ENCODE data around the gene DCC. TPM values are rescaled to one million over a fixed set of nuclear protein-coding genes. Genes with fewer than 3 reads are reported as not detected.

The DCC gene
- total and polyA plus RNA-seq, 2 experiments from 2014 or later, result 0.27 to 0.38 TPM

DNA sequence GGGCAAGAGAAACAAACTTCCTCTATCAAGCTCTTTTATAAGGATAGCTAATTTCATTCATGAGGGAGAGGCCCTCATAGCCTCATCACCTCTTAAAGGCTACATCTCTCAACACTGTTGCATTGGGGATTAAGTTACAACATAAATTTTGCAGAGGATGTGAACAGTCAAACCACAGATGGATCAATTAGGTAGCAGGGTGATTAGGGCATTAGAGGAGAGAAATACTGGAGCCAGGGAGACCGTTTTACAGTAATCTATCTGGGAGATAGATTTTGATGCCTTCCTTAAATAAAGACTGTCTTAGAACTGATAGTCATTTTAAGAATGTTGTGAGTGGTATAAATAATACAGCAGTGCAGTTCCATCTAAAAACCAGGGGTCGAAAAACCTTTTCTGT, 258.9 kb downstream of the DCC start:
- Histone ChIP-seq H3K36me3 (no peaks in the 10 kb centered on the region), H3K27me3 (no peaks in the 10 kb centered on the region), H3K9me3 (ENCODE audit: low read depth) (no peaks in the 10 kb centered on the region), H3K4me1 (ENCODE audit: low read depth) (no peaks in the 10 kb centered on the region), H3K4me3 (no peak overlapping the region), H3K27ac (no peak overlapping the region)
- TF ChIP-seq, protein P1, sequence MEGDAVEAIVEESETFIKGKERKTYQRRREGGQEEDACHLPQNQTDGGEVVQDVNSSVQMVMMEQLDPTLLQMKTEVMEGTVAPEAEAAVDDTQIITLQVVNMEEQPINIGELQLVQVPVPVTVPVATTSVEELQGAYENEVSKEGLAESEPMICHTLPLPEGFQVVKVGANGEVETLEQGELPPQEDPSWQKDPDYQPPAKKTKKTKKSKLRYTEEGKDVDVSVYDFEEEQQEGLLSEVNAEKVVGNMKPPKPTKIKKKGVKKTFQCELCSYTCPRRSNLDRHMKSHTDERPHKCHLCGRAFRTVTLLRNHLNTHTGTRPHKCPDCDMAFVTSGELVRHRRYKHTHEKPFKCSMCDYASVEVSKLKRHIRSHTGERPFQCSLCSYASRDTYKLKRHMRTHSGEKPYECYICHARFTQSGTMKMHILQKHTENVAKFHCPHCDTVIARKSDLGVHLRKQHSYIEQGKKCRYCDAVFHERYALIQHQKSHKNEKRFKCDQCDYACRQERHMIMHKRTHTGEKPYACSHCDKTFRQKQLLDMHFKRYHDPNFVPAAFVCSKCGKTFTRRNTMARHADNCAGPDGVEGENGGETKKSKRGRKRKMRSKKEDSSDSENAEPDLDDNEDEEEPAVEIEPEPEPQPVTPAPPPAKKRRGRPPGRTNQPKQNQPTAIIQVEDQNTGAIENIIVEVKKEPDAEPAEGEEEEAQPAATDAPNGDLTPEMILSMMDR (IDR thresholded peaks at IDR 0.05; ENCODE audit: low read depth, low read length), result no peak
- no peak for DNase-seq (ENCODE audit: low read depth in 1 of 2, low spot score in 1 of 2)

DNA sequence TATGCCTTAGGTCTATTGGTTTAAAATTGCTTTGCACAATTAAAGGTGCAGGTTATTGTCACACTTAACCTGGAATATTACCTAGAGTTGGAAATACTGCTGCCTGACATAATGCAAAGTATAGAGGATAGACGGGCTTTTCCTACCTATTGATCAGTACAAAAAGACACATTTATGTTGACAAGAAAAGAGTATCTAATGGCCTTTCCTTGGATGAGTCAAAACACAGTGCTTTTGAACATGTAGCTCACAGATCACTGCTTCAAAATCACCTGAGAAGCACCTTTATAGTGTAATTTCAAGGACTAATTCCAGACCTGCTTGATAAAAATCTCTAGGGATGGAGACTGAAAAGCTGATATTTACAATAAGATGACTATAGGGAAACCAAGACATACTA, 262.8 kb downstream of the DCC start:
- H3K36me3 ChIP-seq, result no peaks in the 10 kb centered on the region
- H3K27me3 ChIP-seq, result no peaks in the 10 kb centered on the region
- no peaks in the 10 kb centered on the region for H3K9me3 ChIP-seq (ENCODE audit: low read depth)
- H3K27ac ChIP-seq, result no peak overlapping the region
- H3K4me3 ChIP-seq, result no peak overlapping the region
- TF ChIP-seq, protein P1 (IDR thresholded peaks at IDR 0.05; ENCODE audit: low read depth, low read length), result no peak
- no peak for DNase-seq (ENCODE audit: low read depth in 1 of 2, low spot score in 1 of 2)
- no peaks in the 10 kb centered on the region for H3K4me1 ChIP-seq (ENCODE audit: low read depth)

DNA sequence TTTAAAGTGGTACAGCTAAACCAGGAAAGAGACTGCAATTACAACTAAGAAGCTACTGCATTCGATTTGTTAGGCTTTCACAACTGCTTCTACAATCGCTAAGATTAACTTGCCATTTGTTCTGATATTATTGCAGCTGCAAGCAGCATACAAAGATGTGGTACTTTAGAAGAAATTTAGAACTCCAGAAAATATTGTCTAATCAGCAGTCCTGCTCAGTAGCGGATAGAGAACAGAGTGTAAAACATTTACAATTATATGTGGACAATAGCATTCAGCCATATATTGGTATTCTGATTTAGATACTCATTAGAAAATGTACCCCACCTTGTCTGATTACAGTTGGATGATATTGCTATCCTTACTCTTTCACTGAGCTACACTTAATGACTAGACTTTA, 265.3 kb downstream of the DCC start:
- no peaks in the 10 kb centered on the region for H3K27me3 ChIP-seq
- H3K27ac ChIP-seq, result no peak overlapping the region
- TF ChIP-seq, protein P1 (IDR thresholded peaks at IDR 0.05; ENCODE audit: low read depth, low read length), result no peak
- no peak for DNase-seq (ENCODE audit: low read depth in 1 of 2, low spot score in 1 of 2)
- no peak overlapping the region for H3K4me3 ChIP-seq
- no peaks in the 10 kb centered on the region for H3K36me3 ChIP-seq
- H3K4me1 ChIP-seq (ENCODE audit: low read depth), result no peaks in the 10 kb centered on the region
- no peaks in the 10 kb centered on the region for H3K9me3 ChIP-seq (ENCODE audit: low read depth)

DNA sequence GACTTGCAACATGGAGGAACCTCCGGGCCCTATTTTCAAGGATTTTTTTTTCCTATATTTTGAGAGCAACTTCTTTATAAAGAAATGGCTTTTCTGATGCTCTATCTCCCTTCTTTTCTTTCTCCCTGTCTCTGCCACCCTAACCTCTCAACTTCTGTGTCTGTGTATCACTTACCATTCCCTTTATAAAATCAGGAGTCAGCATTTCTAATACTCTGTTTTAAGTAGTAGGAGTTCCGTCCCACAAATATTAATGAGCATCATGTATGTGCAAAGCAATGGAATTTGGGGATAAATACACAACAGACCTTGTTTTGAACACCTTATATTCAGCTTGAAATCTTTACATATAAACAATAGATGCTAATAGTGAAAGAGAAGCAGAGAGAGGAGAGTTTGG, 268.0 kb downstream of the DCC start:
- Histone ChIP-seq H3K4me3 (no peak overlapping the region), H3K27ac (no peak overlapping the region), H3K4me1 (ENCODE audit: low read depth) (peaks cover 6% of the 10 kb centered on the region), H3K36me3 (no peaks in the 10 kb centered on the region), H3K27me3 (no peaks in the 10 kb centered on the region), H3K9me3 (ENCODE audit: low read depth) (no peaks in the 10 kb centered on the region)
- TF ChIP-seq, protein P1 (IDR thresholded peaks at IDR 0.05; ENCODE audit: low read depth, low read length), result no peak
- no peak for DNase-seq (ENCODE audit: low read depth in 1 of 2, low spot score in 1 of 2)

DNA sequence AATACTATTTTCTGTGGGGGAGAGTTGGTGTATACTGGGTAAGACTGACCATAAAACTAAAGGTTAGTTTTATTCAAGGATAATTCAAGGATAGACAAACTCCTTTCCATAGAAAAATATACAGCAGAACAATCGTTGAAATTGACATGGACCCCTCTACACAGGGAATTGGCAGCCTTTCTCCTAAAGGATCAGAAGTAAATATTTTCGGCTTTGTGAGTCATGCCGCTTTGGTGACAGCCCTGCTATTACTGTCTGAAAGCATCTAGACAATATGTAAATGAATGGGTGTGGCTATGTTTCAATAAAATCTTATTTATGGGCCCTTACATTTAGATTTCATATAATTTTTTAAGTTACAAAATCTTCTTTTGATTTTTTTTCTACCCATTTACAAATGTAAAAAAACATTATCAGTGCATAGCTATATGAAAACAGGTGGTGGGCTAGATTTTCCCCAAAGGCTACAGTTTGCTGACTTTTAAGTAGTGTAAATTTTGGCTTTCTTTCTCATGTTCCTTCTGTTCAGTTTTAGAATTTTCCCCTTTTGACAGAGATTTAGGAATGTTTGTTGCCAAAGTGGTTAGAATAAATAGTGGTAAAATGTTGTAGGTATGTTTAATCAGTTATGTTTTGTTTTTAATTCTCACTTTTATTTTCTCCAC, 270.6 kb downstream of the DCC start:
- Histone ChIP-seq H3K27me3 (no peaks in the 10 kb centered on the region), H3K27ac (no peak overlapping the region), H3K4me1 (ENCODE audit: low read depth) (peaks cover 9% of the 10 kb centered on the region), H3K36me3 (no peaks in the 10 kb centered on the region), H3K9me3 (ENCODE audit: low read depth) (no peaks in the 10 kb centered on the region), H3K4me3 (no peak overlapping the region)
- no peak for DNase-seq (ENCODE audit: low read depth in 1 of 2, low spot score in 1 of 2)
- TF ChIP-seq, protein P1 (IDR thresholded peaks at IDR 0.05; ENCODE audit: low read depth, low read length), result no peak
